DND-41 (cell line): ENCODE measurements around the gene B4GAT1.
"Not testable (repeated sequence)": the region's sequence is repeated elsewhere in the genome, so short reads cannot be mapped to it uniquely, and the experiment has no call there.

Experiments
- ATAC-seq: fragments of 200-7000 bp; cut with Tn5 transposase; 3 replicates; pipeline ENCODE4 v1.9.1; 2021; ENCODE audit warnings: low read depth; ENCODE audit not compliant: insufficient read depth
- DNase-seq: peaks from one replicate; pipeline ENCODE4 v3.0.0-alpha.2; 2020
- H2AFZ ChIP-seq: 2 replicates; pipeline ENCODE4 v1.6.0; 2012; ENCODE audit warnings: low read depth, low read length
- H3K27ac ChIP-seq: 2 replicates; pipeline ENCODE4 v1.5.1; 2012; ENCODE audit warnings: low read length, inconsistent platforms
- H3K27me3 ChIP-seq: fragments of 200-600 bp; sonication (generic); 2 replicates; pipeline ENCODE4 v1.6.0; 2012; ENCODE audit warnings: low read length, mild to moderate bottlenecking, inconsistent platforms; ENCODE audit not compliant: insufficient read depth, poor library complexity
- H3K36me3 ChIP-seq: 2 replicates; pipeline ENCODE4 v1.5.1; 2012; ENCODE audit warnings: low read length, inconsistent platforms; ENCODE audit not compliant: insufficient read depth
- H3K4me1 ChIP-seq: 2 replicates; pipeline ENCODE4 v1.5.1; 2012; ENCODE audit warnings: mild to moderate bottlenecking, low read length; ENCODE audit not compliant: insufficient read depth
- H3K4me2 ChIP-seq: 2 replicates; pipeline ENCODE4 v1.6.0; 2012; ENCODE audit warnings: mild to moderate bottlenecking, moderate library complexity, low read length, inconsistent platforms; ENCODE audit not compliant: insufficient read depth
- H3K4me3 ChIP-seq, 2 experiments: fragments of 200-600 bp in 1 of 2; shearing (Covaris generic) in 1 of 2; 2 replicates each; pipeline ENCODE4 v1.5.1; 2012 to 2016; ENCODE audit warnings: inconsistent platforms in 2 of 2, low read length in 2 of 2, mild to moderate bottlenecking in 2 of 2, low read depth in 1 of 2, moderate library complexity in 1 of 2
- H3K79me2 ChIP-seq: 2 replicates; pipeline ENCODE4 v1.6.0; 2012; ENCODE audit warnings: low read length, inconsistent platforms; ENCODE audit not compliant: insufficient read depth
- H3K9ac ChIP-seq: 2 replicates; pipeline ENCODE4 v1.6.0; 2012; ENCODE audit warnings: low read depth, mild to moderate bottlenecking, inconsistent platforms, low read length, moderate library complexity
- H3K9me3 ChIP-seq: 2 replicates; pipeline ENCODE4 v1.5.1; 2012; ENCODE audit warnings: low read length, moderate library complexity, mild to moderate bottlenecking, inconsistent platforms; ENCODE audit not compliant: insufficient read depth, severe bottlenecking
- H4K20me1 ChIP-seq: 2 replicates; pipeline ENCODE4 v1.6.0; 2012; ENCODE audit warnings: low read length; ENCODE audit not compliant: insufficient read depth
- CTCF ChIP-seq: IDR thresholded peaks from 2 replicates; pipeline ENCODE4 v1.5.1; 2012; ENCODE audit warnings: borderline replicate concordance, low read length, moderate library complexity, mild to moderate bottlenecking; ENCODE audit not compliant: poor library complexity, severe bottlenecking; ENCODE audit errors: extremely low read depth
- EZH2 ChIP-seq: IDR thresholded peaks from 3 replicates; pipeline ENCODE4 v1.6.1; 2012; ENCODE audit warnings: borderline replicate concordance, low read depth, mild to moderate bottlenecking, moderate library complexity, low read length, inconsistent platforms; ENCODE audit not compliant: severe bottlenecking

B4GAT1 gene

DNA sequence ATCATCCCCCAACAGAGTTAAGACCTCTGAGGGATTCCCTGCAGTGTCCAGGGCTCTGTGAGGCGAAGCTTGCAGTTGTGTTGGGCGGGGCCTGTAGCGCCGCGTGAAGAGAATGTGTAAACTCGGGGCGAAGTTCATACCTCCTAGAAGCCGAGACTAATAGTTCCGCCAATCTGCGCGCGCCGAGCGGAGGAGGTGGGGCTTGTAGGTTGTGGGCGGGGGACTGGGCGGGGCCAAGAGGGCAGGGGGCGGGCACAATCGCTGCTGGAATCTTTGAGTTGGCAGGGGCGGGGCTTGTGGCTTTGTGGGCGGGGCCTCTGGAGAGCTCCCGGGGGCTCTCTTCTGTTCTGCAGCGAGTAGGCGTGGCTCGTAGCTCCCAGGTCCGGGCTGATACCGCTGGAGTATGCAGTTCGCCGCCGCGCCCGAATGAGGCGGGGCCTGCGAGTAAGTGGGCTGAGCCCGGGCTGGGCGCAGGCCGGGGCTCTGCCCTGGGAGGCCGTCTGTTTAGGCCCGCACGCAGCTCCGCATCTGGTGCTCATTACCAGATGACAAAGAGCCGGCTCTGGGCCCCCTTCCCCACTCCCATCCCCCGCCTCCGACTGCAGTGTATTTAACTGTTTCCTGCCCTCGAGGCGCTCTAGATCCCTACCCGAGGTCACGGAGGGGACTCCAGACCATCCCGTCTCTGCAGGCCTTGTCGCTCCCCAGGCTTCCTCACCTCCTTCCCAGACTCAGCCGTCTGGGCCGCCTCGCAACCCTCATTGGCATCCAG, 34.7 kb downstream of the B4GAT1 start:
- ATAC-seq: peak; percentile 85
- peak; percentile 99 for DNase-seq
- Histone ChIP-seq H3K36me3 (no peaks in the 10 kb centered on the region), H3K27me3 (no peaks in the 10 kb centered on the region), H4K20me1 (0 out of 2 replicates have a peak, but pooled peaks cover 2% of the 10 kb centered on the region), H3K9me3 (no peaks in the 10 kb centered on the region), H3K9ac (peak overlapping the region; percentile 55), H2AFZ (peak overlapping the region; percentile 91), H3K4me2 (peak overlapping the region; percentile 89), H3K27ac (peak overlapping the region; percentile 84), H3K79me2 (no peaks in the 10 kb centered on the region), H3K4me3 (peak overlapping the region; percentile 25 to 66; a peak in 3 of 4 replicates), H3K4me1 (peaks cover 41% of the 10 kb centered on the region)
- TF ChIP-seq CTCF: no peak

- Histone ChIP-seq H2AFZ (peak overlapping the region; percentile 91), H3K9ac (peak overlapping the region; percentile 55), H3K4me2 (peak overlapping the region; percentile 76), H3K4me1 (peaks cover 34% of the 10 kb centered on the region), H3K79me2 (no peaks in the 10 kb centered on the region), H3K36me3 (no peaks in the 10 kb centered on the region), H3K27me3 (no peaks in the 10 kb centered on the region), H3K27ac (peak overlapping the region; percentile 84), H4K20me1 (no peaks in the 10 kb centered on the region), H3K4me3 (peak overlapping the region; percentile 25 to 66; a peak in 3 of 4 replicates), H3K9me3 (no peaks in the 10 kb centered on the region)
- TF ChIP-seq EZH2 (no peak), CTCF (no peak)
- ATAC-seq (peak; percentile 80), DNase-seq (peak; percentile 92)
These were observed 35.4 kb downstream of the B4GAT1 start for GRCh38 chr11:66311965-66312548.

DNA sequence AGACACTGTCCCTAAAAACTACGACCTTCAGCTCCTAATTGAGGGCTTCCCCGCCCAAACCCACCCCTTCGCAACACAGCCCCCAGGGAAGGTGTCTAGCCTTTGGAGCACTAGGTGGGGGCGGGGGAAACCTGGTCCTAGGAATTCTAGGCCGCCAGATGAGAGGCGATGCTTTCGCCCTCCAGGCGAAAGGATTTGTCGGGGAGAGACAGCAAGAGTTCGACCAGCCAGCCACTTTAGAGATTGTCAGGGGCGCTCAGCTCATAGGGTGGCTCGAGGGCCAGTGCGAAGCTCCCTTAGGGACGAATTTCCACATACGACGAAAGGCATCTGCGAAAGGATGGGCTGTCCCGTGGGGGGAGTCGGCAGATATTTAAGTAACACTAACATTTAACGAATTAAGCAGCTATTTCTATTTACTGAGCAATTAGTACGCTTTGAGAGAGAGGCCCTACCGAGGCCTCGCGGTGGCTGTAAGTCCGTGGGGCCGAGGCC, 35.9 kb downstream of the B4GAT1 start:
- Histone ChIP-seq H3K27me3 (no peaks in the 10 kb centered on the region), H3K9ac (peak overlapping the region; percentile 55), H3K4me3 (peak overlapping the region in 1 of 2 experiments; percentile 66; a peak in 3 of 4 replicates), H4K20me1 (no peaks in the 10 kb centered on the region), H2AFZ (peak overlapping the region; percentile 91), H3K79me2 (no peaks in the 10 kb centered on the region), H3K4me1 (peaks cover 29% of the 10 kb centered on the region), H3K36me3 (no peaks in the 10 kb centered on the region), H3K4me2 (peak overlapping the region; percentile 76), H3K9me3 (no peaks in the 10 kb centered on the region), H3K27ac (no peak overlapping the region)
- DNase-seq: no peak
- TF ChIP-seq EZH2 (no peak), CTCF (peak; percentile 86)
- peak; percentile 48; the same call in 2 of the 3 replicates for ATAC-seq

DNA sequence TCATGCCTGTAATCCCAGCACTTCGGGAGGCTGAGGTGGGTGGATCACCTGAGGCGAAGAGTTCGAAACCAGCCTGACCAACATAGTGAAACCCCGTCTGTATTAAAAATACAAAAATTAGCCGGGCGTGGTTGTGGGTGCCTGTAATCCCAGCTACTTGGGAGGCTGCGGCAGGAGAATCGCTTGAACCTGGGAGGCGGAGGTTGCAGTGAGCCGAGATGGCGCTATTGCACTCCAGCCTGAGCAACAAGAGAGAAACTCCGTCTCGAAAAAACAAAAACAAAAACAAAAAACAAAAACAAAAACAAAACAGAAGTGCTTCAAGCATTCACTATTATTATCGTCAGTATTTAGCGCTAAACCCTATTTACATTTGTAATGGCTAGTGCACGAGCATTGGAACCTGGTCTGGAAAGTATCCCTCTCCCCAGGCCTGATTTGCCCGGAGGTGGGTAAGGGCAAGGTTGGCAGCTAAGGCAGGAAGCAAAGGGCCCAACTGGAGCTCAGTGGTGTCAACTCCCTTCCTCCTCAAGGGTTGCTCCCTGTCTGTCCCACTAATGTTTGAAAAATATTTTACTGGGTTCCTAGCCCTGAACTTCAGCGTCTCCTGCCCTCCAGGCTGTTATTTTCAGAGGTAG, 36.5 kb downstream of the B4GAT1 start:
- not testable (repeated sequence) for H3K9me3 ChIP-seq, ATAC-seq, H3K4me2 ChIP-seq, H3K27ac ChIP-seq, H3K27me3 ChIP-seq, H4K20me1 ChIP-seq, H3K79me2 ChIP-seq, DNase-seq, H3K4me3 ChIP-seq, H3K36me3 ChIP-seq, H3K9ac ChIP-seq, H2AFZ ChIP-seq
- H3K4me1 ChIP-seq: peaks cover 23% of the 10 kb centered on the region
